Activated CD4-positive, CD25-positive, alpha-beta regulatory T cell treated with anti-CD3 and anti-CD28 coated beads, Interleukin-2, amount 50 U/mL, for 24 hours (primary cell): ENCODE measurements around the gene FTO.

Experiments used
- ATAC-seq, 2 donors: fragments of 150-1000 bp; cut with Tn5 transposase; one replicate each; pipeline ENCODE4 v1.10.0; 2021; ENCODE audit warnings: mild to moderate bottlenecking in 1 of 2, moderate library complexity in 1 of 2

FTO gene

GRCh38 chr16:54062361-54063278 lies 358.7 kb downstream of the FTO start:
- ATAC-seq, result no peak

DNA sequence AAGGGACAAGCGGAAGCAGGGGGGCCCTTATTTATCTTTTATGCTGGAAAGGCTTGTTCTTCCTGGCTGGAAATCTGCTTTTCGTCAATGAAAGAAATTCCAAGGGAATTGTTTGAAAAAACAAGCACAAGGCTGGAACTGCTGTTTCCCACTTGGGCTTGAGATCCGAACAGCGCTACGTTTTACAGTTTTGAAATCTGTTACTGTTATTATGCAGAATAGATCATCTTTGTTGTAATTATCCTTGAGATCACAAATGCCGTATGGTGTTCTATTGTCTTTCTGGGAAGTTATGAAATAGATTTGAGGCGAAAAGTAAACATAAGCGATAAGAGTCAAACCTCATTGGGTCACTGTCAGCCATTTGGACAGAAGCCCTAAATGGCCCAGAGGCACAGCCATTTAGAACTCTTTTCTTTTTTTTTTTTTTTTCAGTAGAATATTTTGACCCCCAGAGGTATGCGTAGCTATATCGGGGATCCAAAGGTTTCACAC lies 359.4 kb downstream of the FTO start:
- no peak for ATAC-seq

- no peak for ATAC-seq
Observed at GRCh38 chr16:54066451-54067105, 362.6 kb downstream of the FTO start.

- ATAC-seq, result no peak
Observed at GRCh38 chr16:54067322-54068065, 363.5 kb downstream of the FTO start.

DNA sequence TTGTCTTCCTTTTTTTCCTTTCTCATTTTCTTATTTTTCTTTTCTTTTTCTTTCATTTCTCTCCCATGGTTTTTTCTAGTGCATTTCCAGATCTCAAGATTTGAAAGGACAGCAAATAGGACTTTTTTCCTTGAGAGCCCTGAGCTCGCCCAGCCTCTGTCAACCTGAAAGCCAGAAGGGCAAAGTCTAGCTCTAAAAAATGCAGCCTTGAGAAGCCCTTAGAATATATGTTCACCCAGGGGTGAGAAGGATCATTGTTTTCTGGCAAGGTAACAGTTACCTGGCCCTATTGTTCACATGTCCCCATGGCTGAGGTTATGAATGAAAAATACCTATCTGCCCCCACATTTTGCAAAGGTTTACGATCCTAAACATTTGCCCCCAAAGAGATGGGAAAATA lies 364.3 kb downstream of the FTO start:
- ATAC-seq, result no peak

- ATAC-seq, result no peak
Observed at GRCh38 chr16:54069601-54070239, 365.8 kb downstream of the FTO start.

DNA sequence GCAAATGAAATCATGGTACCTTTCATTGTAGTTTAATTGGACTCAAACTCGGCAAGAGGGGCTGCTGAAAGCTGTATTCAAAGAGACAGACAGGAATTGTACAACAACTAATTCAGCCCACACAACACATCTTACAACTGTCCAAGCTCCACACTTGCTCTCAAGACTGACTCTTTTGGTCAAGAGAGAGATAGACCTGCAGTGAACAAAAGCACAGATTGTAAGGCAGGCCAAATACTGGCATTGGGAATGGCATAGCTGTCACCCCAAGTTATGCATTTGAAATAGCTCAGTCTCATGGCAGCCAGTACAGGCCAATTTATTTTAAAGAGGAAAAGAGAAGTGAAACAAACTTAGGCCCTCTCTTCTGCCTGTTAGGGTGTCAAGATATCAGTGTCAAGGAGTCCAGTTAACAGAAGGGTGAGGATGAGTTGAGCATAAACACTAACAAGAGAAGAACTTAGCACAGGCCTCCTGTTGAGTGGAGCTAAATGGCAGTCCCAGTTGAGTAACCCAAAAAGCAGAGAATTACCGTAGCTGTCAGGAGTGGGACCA lies 366.9 kb downstream of the FTO start:
- no peak for ATAC-seq

DNA sequence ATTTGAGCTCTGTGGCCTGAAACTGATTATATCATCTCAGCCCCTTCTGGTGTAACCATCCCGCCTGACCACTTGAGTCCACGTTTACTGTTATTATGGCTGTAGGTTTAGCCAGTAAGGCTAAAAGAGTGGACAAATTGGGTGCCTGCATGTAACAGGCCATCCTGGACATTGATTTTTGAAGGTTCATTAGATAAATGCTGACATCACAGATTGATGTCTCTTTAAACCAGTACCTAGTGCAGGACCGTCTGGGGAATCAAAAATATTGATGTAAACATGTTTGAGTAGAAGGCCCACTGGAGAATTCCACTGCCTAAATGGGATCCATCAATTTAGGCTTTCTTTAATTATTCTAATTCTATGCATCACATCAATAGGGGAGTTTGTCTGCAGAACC lies 367.6 kb downstream of the FTO start:
- ATAC-seq, result no peak

DNA sequence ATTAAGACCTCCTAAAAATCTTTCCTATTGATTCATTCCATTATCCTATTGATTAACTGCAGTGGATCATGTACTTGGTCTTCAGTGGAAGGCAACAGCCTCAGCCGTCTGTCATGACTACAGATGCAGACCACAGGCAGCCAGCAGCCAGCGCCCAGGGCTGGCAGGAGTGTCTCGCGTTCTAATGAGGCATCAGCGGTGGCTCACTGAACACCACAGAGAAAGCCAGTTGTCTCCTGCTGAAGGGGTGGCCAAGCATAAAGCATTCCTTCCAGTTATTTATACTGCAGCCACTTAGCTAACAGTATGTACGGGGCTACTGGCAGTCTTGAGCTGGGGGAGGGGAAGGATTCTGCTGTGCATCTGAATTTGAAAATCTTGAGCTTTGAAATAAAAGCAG lies 368.3 kb downstream of the FTO start:
- ATAC-seq, result no peak

GRCh38 chr16:54073356-54073755 lies 369.4 kb downstream of the FTO start:
- ATAC-seq, result no peak

DNA sequence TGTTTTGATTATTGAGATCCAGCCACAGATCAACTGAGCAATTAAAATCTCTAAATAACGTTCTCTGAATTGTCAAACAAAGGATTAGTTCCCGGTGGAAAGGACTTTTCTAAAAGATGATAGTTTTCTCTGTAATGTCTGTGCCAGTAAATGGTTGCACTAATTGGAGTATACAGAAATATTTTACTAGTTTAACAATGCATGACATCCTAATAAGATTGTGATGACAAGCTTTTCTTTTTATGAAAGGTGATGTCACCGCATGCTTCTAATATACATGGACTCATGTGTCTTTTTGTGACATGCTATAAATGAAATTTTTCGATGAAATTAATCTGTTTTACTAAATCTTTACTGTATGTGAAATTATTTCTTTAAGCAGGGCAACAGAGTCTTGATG lies 371.5 kb downstream of the FTO start:
- no peak for ATAC-seq

DNA sequence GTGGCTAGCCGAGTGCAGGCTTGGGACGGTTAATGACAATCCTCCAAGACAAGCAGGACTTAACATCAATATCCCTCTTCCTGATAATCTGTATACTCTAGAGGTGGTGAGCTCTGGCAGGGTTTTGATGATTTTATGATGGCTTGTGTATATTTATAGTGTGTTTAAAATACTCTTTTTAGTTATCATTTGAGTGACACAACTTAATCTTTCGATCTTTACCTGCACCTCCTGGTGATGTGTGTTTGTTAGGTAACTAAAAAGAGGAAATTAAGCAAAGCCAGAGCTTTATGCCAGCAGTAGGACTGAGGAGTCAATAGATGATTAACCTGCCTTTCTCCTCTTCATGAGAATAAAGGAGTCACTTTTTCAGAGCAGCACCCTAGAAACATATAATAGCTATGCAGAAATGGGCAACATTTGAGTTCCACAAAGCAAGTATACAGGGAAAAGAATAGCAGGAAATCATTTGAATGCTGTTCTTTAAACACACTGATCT lies 372.1 kb downstream of the FTO start:
- ATAC-seq, result no peak

DNA sequence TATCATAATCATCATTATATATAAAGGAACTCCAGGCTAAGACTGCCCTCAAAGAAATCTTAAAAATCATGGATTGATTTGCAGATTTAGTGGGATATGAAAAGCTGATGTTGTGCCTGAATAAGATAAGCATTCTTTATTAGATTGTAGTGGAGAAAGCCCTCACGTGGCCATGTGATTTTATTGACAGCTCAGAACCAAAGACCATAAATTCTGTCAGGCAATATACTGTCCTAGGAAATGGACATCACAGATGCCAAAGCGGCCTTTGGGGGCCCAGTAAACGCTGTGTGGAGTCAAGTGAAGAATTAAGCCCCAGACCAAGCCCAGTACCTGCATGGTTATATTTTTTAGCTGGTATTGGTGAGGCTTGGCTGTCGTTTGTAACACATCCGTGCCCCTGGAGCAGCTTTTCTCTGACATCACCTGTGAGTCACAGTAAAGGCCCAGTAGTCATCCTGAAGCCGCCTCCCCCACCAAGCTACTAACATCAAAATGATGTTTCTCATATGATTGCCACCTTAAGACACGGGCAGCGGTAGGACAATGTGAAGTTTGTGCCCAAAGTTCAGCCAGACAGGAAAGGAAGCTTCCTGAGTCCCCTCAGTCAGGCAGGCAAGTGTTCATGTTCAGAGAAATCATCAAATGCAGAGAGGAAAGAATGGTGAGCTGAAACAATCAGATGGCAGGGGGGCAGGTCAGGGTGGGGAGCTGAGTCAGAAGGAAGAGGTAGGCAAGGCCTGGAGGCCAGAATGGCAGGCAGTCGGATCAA lies 373.3 kb downstream of the FTO start:
- no peak for ATAC-seq

GRCh38 chr16:54080524-54081008 lies 376.6 kb downstream of the FTO start:
- ATAC-seq, result no peak

GRCh38 chr16:54086791-54087190 lies 382.8 kb downstream of the FTO start:
- ATAC-seq, result no peak

- ATAC-seq, result no peak
Observed at GRCh38 chr16:54090602-54091001, 386.6 kb downstream of the FTO start.

DNA sequence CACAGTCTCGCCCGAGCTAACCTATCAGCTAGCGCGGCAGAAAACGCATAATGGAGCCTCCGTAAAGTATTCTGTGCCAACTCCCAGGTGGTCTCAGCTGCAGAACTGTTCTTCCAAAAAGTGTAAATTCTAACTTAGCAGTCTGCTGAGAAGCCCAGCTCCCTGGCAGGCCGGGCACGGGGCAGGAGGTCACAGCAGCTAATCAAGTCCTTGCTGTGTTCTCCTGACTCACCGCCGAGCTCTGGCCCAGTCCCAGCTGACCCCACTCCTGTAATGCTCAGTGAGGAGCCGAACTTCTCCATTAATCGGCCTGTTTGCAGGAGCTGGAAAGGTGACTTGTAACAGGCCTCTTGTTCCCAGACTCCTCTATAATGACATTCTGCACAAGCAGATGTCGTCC lies 389.3 kb downstream of the FTO start:
- no peak for ATAC-seq

DNA sequence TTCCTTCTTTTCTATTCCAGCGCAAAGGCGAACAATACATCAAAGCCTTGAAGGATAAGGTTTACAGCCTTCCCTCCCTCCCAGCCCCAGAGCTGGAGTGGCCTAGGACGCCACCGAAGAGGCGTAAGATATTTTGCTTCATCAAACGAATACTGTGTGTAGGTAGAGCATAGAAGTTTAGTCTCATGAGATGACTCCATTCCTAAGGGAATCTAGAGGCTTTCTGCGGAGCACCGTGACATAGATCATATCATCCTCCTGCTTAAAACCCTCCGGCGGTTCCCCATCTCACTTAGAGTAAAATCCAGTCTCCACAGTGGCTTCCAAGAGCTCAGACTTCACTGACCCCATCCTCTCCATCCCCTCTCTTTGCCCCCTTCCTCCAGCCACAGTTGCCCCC lies 390.7 kb downstream of the FTO start:
- ATAC-seq, result no peak

GRCh38 chr16:54096607-54097006 lies 392.7 kb downstream of the FTO start:
- ATAC-seq, result no peak

DNA sequence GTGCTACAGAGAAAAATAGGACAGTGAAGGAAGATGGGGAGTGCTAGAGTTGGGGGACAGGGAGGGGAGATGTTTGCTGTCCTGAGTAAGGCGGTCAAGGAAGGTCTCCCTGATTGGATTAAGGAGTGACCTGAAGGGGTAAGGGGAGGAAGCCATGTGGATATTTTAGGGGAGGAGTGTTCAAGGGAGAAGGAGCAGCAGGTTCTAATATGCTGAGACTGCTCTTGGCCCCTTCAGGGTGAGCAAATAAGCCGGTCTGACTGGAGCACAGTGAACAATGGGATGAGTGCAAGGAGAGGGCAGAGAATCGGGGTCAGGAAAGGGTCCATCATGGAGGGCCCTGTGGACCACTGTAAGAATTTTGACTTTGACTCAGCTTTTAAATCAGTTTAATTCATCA lies 393.8 kb downstream of the FTO start:
- no peak for ATAC-seq

DNA sequence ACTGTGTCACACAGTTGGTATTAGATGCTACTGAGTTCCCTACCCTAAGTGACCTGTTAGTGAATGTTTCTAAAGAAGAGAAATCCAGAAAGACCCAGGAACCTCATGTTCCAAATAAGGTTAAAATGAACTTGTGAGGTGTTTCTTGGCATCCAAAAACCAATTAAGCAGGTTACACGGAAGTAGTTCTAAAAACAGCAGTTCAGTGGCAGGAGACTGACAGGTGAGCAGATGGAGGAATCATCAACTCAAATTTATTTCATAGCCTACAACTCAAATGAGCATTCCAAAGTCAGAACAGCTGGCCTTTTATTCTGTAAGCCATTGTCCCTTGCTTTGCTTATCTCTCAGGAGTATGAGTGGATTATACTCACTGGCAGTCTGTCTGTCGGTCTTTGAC lies 394.3 kb downstream of the FTO start:
- no peak for ATAC-seq
